H9 (cell line): ENCODE data around the gene ZBTB16. TPM values are rescaled to one million over a fixed set of nuclear protein-coding genes. Genes with fewer than 3 reads are reported as not detected.

Source experiments
- DNase-seq: peaks from one replicate; pipeline ENCODE4 v3.0.0-alpha.2; 2017
- H2AFZ ChIP-seq: one replicate; pipeline ENCODE4 v1.6.1; 2013; ENCODE audit warnings: mild to moderate bottlenecking, low read length, control low read depth, moderate library complexity
- H2AK5ac ChIP-seq: 2 replicates; pipeline ENCODE4 v1.6.1; 2013; ENCODE audit warnings: low read length, control low read depth, mixed read lengths; ENCODE audit not compliant: insufficient read length
- H2BK120ac ChIP-seq: one replicate; pipeline ENCODE4 v1.6.1; 2013; ENCODE audit warnings: low read depth, mild to moderate bottlenecking, low read length, control low read depth, inconsistent platforms; ENCODE audit not compliant: poor library complexity, severe bottlenecking
- H2BK12ac ChIP-seq: 2 replicates; pipeline ENCODE4 v1.6.1; 2013; ENCODE audit warnings: low read length, control low read depth, mixed read lengths, low read depth; ENCODE audit not compliant: insufficient read length
- H2BK15ac ChIP-seq: 2 replicates; pipeline ENCODE4 v1.6.1; 2013; ENCODE audit warnings: low read depth, low read length, control low read depth
- H2BK20ac ChIP-seq: one replicate; pipeline ENCODE4 v1.6.1; 2013; ENCODE audit warnings: low read depth, mild to moderate bottlenecking, low read length, control low read depth, inconsistent platforms; ENCODE audit not compliant: poor library complexity, severe bottlenecking
- H2BK5ac ChIP-seq: 2 replicates; pipeline ENCODE4 v1.6.1; 2013; ENCODE audit warnings: low read length, control low read depth, mixed read lengths; ENCODE audit not compliant: insufficient read length
- H3K14ac ChIP-seq: 2 replicates; pipeline ENCODE4 v1.6.1; 2013; ENCODE audit warnings: low read length, control low read depth; ENCODE audit not compliant: insufficient read depth
- H3K18ac ChIP-seq: 2 replicates; pipeline ENCODE4 v1.6.1; 2013; ENCODE audit warnings: low read depth, mild to moderate bottlenecking, mixed read lengths, low read length, control low read depth; ENCODE audit not compliant: insufficient read length
- H3K23ac ChIP-seq: 2 replicates; pipeline ENCODE4 v1.6.1; 2013; ENCODE audit warnings: low read length, control low read depth, mixed read lengths, low read depth; ENCODE audit not compliant: insufficient read length
- H3K23me2 ChIP-seq: 2 replicates; pipeline ENCODE4 v1.6.1; 2013; ENCODE audit warnings: low read depth, mild to moderate bottlenecking, mixed read lengths, low read length, control low read depth; ENCODE audit not compliant: insufficient read length, poor library complexity, severe bottlenecking
- H3K27ac ChIP-seq: 2 replicates; pipeline ENCODE4 v1.5.1; 2013; ENCODE audit warnings: low read length, control low read depth, mixed read lengths, low read depth; ENCODE audit not compliant: insufficient read length
- H3K27me3 ChIP-seq: 2 replicates; pipeline ENCODE4 v1.6.1; 2013; ENCODE audit warnings: low read length, control low read depth, inconsistent platforms; ENCODE audit not compliant: insufficient read depth
- H3K4ac ChIP-seq: 2 replicates; pipeline ENCODE4 v1.6.1; 2013; ENCODE audit warnings: low read depth, mild to moderate bottlenecking, control low read depth, inconsistent platforms, low read length, moderate library complexity
- H3K4me1 ChIP-seq: 2 replicates; pipeline ENCODE4 v1.6.1; 2013; ENCODE audit warnings: low read length, control low read depth, inconsistent platforms; ENCODE audit not compliant: insufficient read depth
- H3K4me2 ChIP-seq: 2 replicates; pipeline ENCODE4 v1.6.1; 2013; ENCODE audit warnings: low read length, control low read depth, mixed read lengths; ENCODE audit not compliant: insufficient read length, insufficient read depth
- H3K56ac ChIP-seq: 2 replicates; pipeline ENCODE4 v1.6.1; 2013; ENCODE audit warnings: low read depth, mild to moderate bottlenecking, mixed read lengths, low read length, control low read depth; ENCODE audit not compliant: insufficient read length
- H3K79me1 ChIP-seq: 2 replicates; pipeline ENCODE4 v1.6.1; 2013; ENCODE audit warnings: low read depth, mild to moderate bottlenecking, moderate library complexity, low read length, control low read depth, inconsistent platforms; ENCODE audit not compliant: insufficient read depth, poor library complexity, severe bottlenecking
- H3K79me2 ChIP-seq: 2 replicates; pipeline ENCODE4 v1.6.1; 2013; ENCODE audit warnings: low read length, control low read depth, inconsistent platforms; ENCODE audit not compliant: insufficient read depth
- H3K9ac ChIP-seq: 2 replicates; pipeline ENCODE4 v1.6.1; 2013; ENCODE audit warnings: low read length, control low read depth, mixed read lengths; ENCODE audit not compliant: insufficient read length; ENCODE audit errors: extremely low read depth
- H3K9me3 ChIP-seq: one replicate; pipeline ENCODE4 v1.6.1; 2013; ENCODE audit warnings: low read depth, low read length, inconsistent platforms; ENCODE audit not compliant: control insufficient read depth
- H3T11ph ChIP-seq: one replicate; pipeline ENCODE4 v1.6.1; 2013; ENCODE audit warnings: mild to moderate bottlenecking, low read length, control low read depth, inconsistent platforms
- H4K20me1 ChIP-seq: one replicate; pipeline ENCODE4 v1.6.1; 2013; ENCODE audit not compliant: control insufficient read depth, insufficient read length, insufficient read depth
- H4K5ac ChIP-seq: 2 replicates; pipeline ENCODE4 v1.6.1; 2013; ENCODE audit warnings: low read depth, mild to moderate bottlenecking, mixed read lengths, low read length, control low read depth; ENCODE audit not compliant: insufficient read length
- H4K8ac ChIP-seq: replicated peaks from 2 replicates; pipeline ENCODE4 v1.6.1; 2013; ENCODE audit warnings: low read length, control low read depth, mixed read lengths, low read depth; ENCODE audit not compliant: insufficient read length
- H4K91ac ChIP-seq: 2 replicates; pipeline ENCODE4 v1.6.1; 2013; ENCODE audit warnings: low read depth, mild to moderate bottlenecking, moderate library complexity, mixed read lengths, low read length, control low read depth; ENCODE audit not compliant: insufficient read length
- H3K27ac Mint-ChIP-seq, 3 experiments: 2 replicates in 2 of 3; 3 replicates in 1 of 3; pipeline ENCODE4 v1.8.0; 2020 to 2021; ENCODE audit warnings: mixed read lengths in 3 of 3, mild to moderate bottlenecking in 1 of 3, moderate library complexity in 1 of 3
- H3K27me3 Mint-ChIP-seq: 2 replicates; pipeline ENCODE4 v1.8.0; 2021; ENCODE audit warnings: low read depth, mild to moderate bottlenecking, moderate library complexity, mixed read lengths
- H3K36me3 Mint-ChIP-seq, 3 experiments: 2 replicates in 2 of 3; 3 replicates in 1 of 3; pipeline ENCODE4 v1.8.0; 2020 to 2021; ENCODE audit warnings: low read depth in 3 of 3, mixed read lengths in 3 of 3; ENCODE audit not compliant: insufficient read depth in 1 of 3
- H3K4me1 Mint-ChIP-seq, 2 experiments: 2 replicates each; pipeline ENCODE4 v1.8.0; 2020; ENCODE audit warnings: mixed read lengths in 2 of 2
- H3K4me3 Mint-ChIP-seq, 2 experiments: 2 replicates in 1 of 2; 3 replicates in 1 of 2; pipeline ENCODE4 v1.8.0; 2020 to 2021; ENCODE audit warnings: mild to moderate bottlenecking in 2 of 2, mixed read lengths in 2 of 2, moderate library complexity in 1 of 2
- H3K9me3 Mint-ChIP-seq, 2 experiments: 2 replicates in 1 of 2; 3 replicates in 1 of 2; pipeline ENCODE4 v1.8.0; 2020; ENCODE audit warnings: mild to moderate bottlenecking in 2 of 2, mixed read lengths in 2 of 2, moderate library complexity in 1 of 2
- WGBS: extraction: QIAGEN DNeasy Blood & Tissue Kit; methylation state at CpG from one replicate; pipeline ENCODE4 v1.1.7; 2013; ENCODE audit warnings: missing lambda C conversion rate, low lambda C conversion rate, mixed read lengths; ENCODE audit not compliant: insufficient read length; ENCODE audit errors: extremely low coverage; 5-methylcytosine and 5-hydroxymethylcytosine counted together
- total RNA-seq: library from RNA; stranded (reverse); gene quantifications from 2 replicates; pipeline ENCODE4 v1.2.1, GENCODE V29; 2021
- TF ChIP-seq, protein P1 (sequence below): fragments of 200-600 bp; sonication (generic); conservative IDR thresholded peaks from 3 replicates; pipeline ENCODE4 v1.8.0; 2021; ENCODE audit warnings: antibody characterized with exemption, mild to moderate bottlenecking

The ZBTB16 gene
- total RNA-seq, 1 experiment from 2014 or later = not detected

DNA sequence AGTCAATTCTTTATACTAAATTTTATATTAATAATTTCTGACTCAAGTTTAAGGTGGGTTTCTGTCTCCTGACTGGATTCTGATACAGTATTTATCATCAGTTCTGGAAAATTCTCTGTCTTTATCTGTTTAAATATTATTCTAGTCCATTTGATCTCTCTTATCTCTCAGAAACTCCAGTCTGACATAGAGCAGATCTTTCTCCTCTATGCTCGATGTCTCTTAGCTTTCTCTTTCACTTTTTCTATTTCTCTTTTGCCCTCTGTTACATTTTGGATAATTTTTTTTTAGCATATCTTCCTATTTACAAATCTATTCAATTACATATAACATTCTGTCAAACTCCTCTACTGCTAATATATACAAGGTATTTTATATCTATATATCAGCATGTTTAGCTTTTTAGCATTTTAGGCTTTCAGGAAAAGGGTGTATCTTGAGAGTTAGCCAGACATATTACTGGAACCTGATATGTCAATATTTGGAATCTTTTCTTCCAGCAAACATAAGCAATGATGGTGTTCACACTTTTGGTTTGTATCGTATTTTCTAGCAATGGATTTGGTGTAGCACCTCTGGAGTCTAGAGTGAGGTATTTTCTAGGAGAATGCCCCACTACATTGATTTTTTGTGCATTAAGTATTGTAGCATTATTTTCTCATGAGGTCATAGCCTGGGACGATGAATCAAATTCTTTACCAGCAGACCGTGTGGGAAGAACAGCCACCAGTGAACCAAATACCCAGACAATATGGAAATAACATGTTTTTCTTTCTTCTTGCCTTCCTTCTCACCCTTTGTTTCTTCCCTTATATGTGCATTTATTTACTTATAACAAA lies 232.6 kb downstream of the ZBTB16 start:
- WGBS = no CpG with 5 or more reads among the region's 4 CpGs
- Mint-ChIP-seq H3K4me1 (peaks cover 4 to 14% of the 10 kb centered on the region in 2 experiments), H3K27me3 (no peaks in the 10 kb centered on the region; the same call in 1 of the 2 replicates), H3K36me3 (no peaks in the 10 kb centered on the region; a peak in 1 of 7 replicates), H3K4me3 (no peak overlapping the region), H3K9me3 (peaks cover 0 to 3% of the 10 kb centered on the region in 2 experiments; a peak in 1 of 5 replicates), H3K27ac (no peak overlapping the region)
- H3K4me1 ChIP-seq = no peaks in the 10 kb centered on the region
- no peaks in the 10 kb centered on the region for H4K20me1 ChIP-seq
- H3K56ac ChIP-seq = no peak overlapping the region
- H3T11ph ChIP-seq = no peak overlapping the region
- H2BK5ac ChIP-seq = no peak overlapping the region
- TF ChIP-seq, protein P1, sequence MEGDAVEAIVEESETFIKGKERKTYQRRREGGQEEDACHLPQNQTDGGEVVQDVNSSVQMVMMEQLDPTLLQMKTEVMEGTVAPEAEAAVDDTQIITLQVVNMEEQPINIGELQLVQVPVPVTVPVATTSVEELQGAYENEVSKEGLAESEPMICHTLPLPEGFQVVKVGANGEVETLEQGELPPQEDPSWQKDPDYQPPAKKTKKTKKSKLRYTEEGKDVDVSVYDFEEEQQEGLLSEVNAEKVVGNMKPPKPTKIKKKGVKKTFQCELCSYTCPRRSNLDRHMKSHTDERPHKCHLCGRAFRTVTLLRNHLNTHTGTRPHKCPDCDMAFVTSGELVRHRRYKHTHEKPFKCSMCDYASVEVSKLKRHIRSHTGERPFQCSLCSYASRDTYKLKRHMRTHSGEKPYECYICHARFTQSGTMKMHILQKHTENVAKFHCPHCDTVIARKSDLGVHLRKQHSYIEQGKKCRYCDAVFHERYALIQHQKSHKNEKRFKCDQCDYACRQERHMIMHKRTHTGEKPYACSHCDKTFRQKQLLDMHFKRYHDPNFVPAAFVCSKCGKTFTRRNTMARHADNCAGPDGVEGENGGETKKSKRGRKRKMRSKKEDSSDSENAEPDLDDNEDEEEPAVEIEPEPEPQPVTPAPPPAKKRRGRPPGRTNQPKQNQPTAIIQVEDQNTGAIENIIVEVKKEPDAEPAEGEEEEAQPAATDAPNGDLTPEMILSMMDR = no peak
- H2BK20ac ChIP-seq = no peak overlapping the region
- no peak overlapping the region for H3K4me2 ChIP-seq
- no peak overlapping the region for H3K18ac ChIP-seq
- no peak overlapping the region for H4K91ac ChIP-seq
- H3K4ac ChIP-seq = no peak overlapping the region
- no peak overlapping the region for H4K5ac ChIP-seq
- no peaks in the 10 kb centered on the region for H3K79me1 ChIP-seq
- no peaks in the 10 kb centered on the region for H3K79me2 ChIP-seq
- no peak overlapping the region for H2AK5ac ChIP-seq
- H2AFZ ChIP-seq = no peak overlapping the region
- no peaks in the 10 kb centered on the region for H3K23me2 ChIP-seq
- DNase-seq = no peak
- H3K9me3 ChIP-seq = no peaks in the 10 kb centered on the region
- no peak overlapping the region for H3K27ac ChIP-seq
- no peak overlapping the region for H3K14ac ChIP-seq
- H4K8ac ChIP-seq = no peak overlapping the region
- H2BK15ac ChIP-seq = no peak overlapping the region
- H2BK120ac ChIP-seq = no peak overlapping the region
- no peak overlapping the region for H2BK12ac ChIP-seq
- H3K9ac ChIP-seq = no peak overlapping the region
- H3K27me3 ChIP-seq = no peaks in the 10 kb centered on the region
- no peak overlapping the region for H3K23ac ChIP-seq
